ENCODE measurements around the gene MYH15. TPM values are rescaled to one million over a fixed set of nuclear protein-coding genes. Genes with fewer than 3 reads are reported as not detected.

The MYH15 gene
- total RNA-seq, 2 experiments from 2014 or later, result 0.46 to 0.57 TPM

- POLR2A ChIA-PET, result no interaction called here
- intact Hi-C loops (cut with micrococcal nuclease; ENCODE audit: unreplicated experiment), result no loop called here
- no peak overlapping the region for H3K4me2 ChIP-seq (ENCODE audit: low read length)
- H3K36me3 ChIP-seq (ENCODE audit: insufficient read depth, low read length), result no peaks in the 10 kb centered on the region
- no peak overlapping the region for H3K27ac ChIP-seq (ENCODE audit: low read depth, low read length, poor library complexity, severe bottlenecking)
- no peaks in the 10 kb centered on the region for H3K9me2 ChIP-seq (ENCODE audit: insufficient read depth, low read length)
- no peak overlapping the region for H2AFZ ChIP-seq (ENCODE audit: low read length)
- no peak for TF ChIP-seq CTCF (conservative IDR thresholded peaks at IDR 0.05; ENCODE audit: low read length)
- no peak for TF ChIP-seq EZH2phosphoT487 (IDR thresholded peaks at IDR 0.05; ENCODE audit: borderline replicate concordance, low read depth, low read length)
- no peak for DNase-seq (ENCODE audit: low spot score)
- H3K4me3 ChIP-seq (ENCODE audit: low read depth, low read length, poor library complexity, severe bottlenecking), result no peak overlapping the region
- no peaks in the 10 kb centered on the region for H3K9me3 ChIP-seq (ENCODE audit: low read length)
- H3K79me2 ChIP-seq (ENCODE audit: insufficient read depth, low read depth, low read length), result no peaks in the 10 kb centered on the region
- no peaks in the 10 kb centered on the region for H3K4me1 ChIP-seq (ENCODE audit: insufficient read depth, low read length, poor library complexity, severe bottlenecking)
- no TSS peak for BruUV-seq (replicated peaks)
- H4K20me1 ChIP-seq (ENCODE audit: insufficient read depth, low read length), result no peaks in the 10 kb centered on the region
- CTCF ChIA-PET (ENCODE audit: unreplicated experiment), result no interaction called here
Observed at GRCh38 chr3:108359011-108359410, 151.4 kb downstream of the MYH15 start.

DNA sequence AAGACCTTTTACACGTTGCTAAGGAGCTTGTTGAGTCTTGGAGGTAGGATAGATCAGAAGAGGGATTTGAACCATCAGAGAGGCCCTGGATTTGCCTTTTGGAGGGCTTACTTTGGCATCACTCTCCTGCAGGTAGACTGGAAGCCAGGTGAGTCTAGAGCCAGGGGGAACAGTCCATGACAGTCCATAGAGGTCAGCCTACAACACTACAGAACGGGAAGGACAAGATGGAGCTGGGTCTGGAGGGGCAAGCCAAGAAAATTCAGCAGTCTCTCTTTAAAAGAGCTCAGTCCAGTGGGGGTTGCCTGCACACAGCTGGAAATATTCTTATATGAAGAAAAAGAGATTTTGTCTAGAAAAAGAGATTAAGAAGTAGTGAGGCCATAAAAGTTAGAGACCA lies 153.4 kb downstream of the MYH15 start:
- no peaks in the 10 kb centered on the region for H4K20me1 ChIP-seq (ENCODE audit: insufficient read depth, low read length)
- no peaks in the 10 kb centered on the region for H3K79me2 ChIP-seq (ENCODE audit: insufficient read depth, low read depth, low read length)
- no peaks in the 10 kb centered on the region for H3K36me3 ChIP-seq (ENCODE audit: insufficient read depth, low read length)
- no peaks in the 10 kb centered on the region for H3K9me2 ChIP-seq (ENCODE audit: insufficient read depth, low read length)
- intact Hi-C loops (cut with micrococcal nuclease; ENCODE audit: unreplicated experiment), result no loop called here
- no peak for DNase-seq (ENCODE audit: low spot score)
- TF ChIP-seq EZH2phosphoT487 (IDR thresholded peaks at IDR 0.05; ENCODE audit: borderline replicate concordance, low read depth, low read length) (no peak), CTCF (conservative IDR thresholded peaks at IDR 0.05; ENCODE audit: low read length) (no peak)
- no TSS peak for BruUV-seq (replicated peaks)
- H3K4me3 ChIP-seq (ENCODE audit: low read depth, low read length, poor library complexity, severe bottlenecking), result no peak overlapping the region
- CTCF ChIA-PET (ENCODE audit: unreplicated experiment), result no interaction called here
- no peaks in the 10 kb centered on the region for H3K9me3 ChIP-seq (ENCODE audit: low read length)
- no peak overlapping the region for H2AFZ ChIP-seq (ENCODE audit: low read length)
- no peak overlapping the region for H3K4me2 ChIP-seq (ENCODE audit: low read length)
- no peaks in the 10 kb centered on the region for H3K4me1 ChIP-seq (ENCODE audit: insufficient read depth, low read length, poor library complexity, severe bottlenecking)
- POLR2A ChIA-PET, result no interaction called here
- no peak overlapping the region for H3K27ac ChIP-seq (ENCODE audit: low read depth, low read length, poor library complexity, severe bottlenecking)

DNA sequence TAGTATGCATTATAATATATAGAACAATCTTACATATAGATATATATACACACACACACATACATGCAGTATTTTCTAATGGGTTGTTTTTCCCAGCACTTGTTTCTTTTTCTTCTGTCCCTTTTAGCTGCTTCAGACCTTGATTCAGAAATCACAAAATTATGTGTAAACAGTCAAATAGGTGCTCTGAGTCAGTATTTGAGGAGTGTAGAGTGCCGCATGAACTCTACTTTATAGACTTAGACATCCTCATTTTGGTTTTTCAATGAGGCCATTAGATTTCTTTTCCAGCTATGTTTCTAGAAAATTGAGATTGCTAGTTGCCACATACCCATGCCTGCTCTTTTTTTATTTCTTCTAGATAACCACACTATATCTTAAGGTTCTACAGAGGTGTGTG lies 155.8 kb downstream of the MYH15 start:
- CTCF ChIA-PET (ENCODE audit: unreplicated experiment), result interaction anchor here (0.9 kb wide), 1 partner anchor 428 kb away, joined by 3 read pairs; no protein-coding TSS in a partner anchor

More for the DNA sequence above, 155.8 kb downstream of the MYH15 start:
- Histone ChIP-seq H3K9me3 (ENCODE audit: low read length) (no peaks in the 10 kb centered on the region), H3K4me3 (ENCODE audit: low read depth, low read length, poor library complexity, severe bottlenecking) (no peak overlapping the region), H4K20me1 (ENCODE audit: insufficient read depth, low read length) (no peaks in the 10 kb centered on the region), H3K4me2 (ENCODE audit: low read length) (no peak overlapping the region), H3K27ac (ENCODE audit: low read depth, low read length, poor library complexity, severe bottlenecking) (no peak overlapping the region), H3K79me2 (ENCODE audit: insufficient read depth, low read depth, low read length) (no peaks in the 10 kb centered on the region), H3K36me3 (ENCODE audit: insufficient read depth, low read length) (no peaks in the 10 kb centered on the region), H3K9me2 (ENCODE audit: insufficient read depth, low read length) (no peaks in the 10 kb centered on the region), H2AFZ (ENCODE audit: low read length) (no peak overlapping the region), H3K4me1 (ENCODE audit: insufficient read depth, low read length, poor library complexity, severe bottlenecking) (no peaks in the 10 kb centered on the region)
- DNase-seq (ENCODE audit: low spot score), result no peak
- intact Hi-C loops (cut with micrococcal nuclease; ENCODE audit: unreplicated experiment), result no loop called here
- BruUV-seq (replicated peaks), result no TSS peak
- POLR2A ChIA-PET, result interaction anchor here (0.6 to 1.1 kb wide), 2 partner anchors 51 to 68 kb away, joined by 3 read pairs; no protein-coding TSS in a partner anchor
- TF ChIP-seq CTCF (conservative IDR thresholded peaks at IDR 0.05; ENCODE audit: low read length) (no peak), EZH2phosphoT487 (IDR thresholded peaks at IDR 0.05; ENCODE audit: borderline replicate concordance, low read depth, low read length) (no peak)

Data from OCI-LY7 (cell line).